Peyer's patch (tissue), 4 donors: ENCODE measurements around the gene OR4E2. TPM values are rescaled to one million over a fixed set of nuclear protein-coding genes. Genes with fewer than 3 reads are reported as not detected.

Experiments used
- DNase-seq, 3 donors: peaks; one replicate each; pipeline ENCODE4 v3.0.0-alpha.2; 2017 to 2019
- H3K27ac ChIP-seq, 4 donors: fragments of 200-600 bp; sonication (generic); one replicate each; pipeline ENCODE4 v1.5.1; 2016 to 2019
- H3K27me3 ChIP-seq, 2 donors: fragments of 200-600 bp; sonication (generic); one replicate each; pipeline ENCODE4 v1.5.1; 2019
- H3K36me3 ChIP-seq, 3 donors: fragments of 200-600 bp; sonication (generic); one replicate each; pipeline ENCODE4 v1.5.1; 2016 to 2019
- H3K4me1 ChIP-seq, 4 donors: fragments of 200-600 bp; sonication (generic); one replicate each; pipeline ENCODE4 v1.5.1; 2016 to 2019
- H3K4me3 ChIP-seq, 4 donors: fragments of 200-600 bp; sonication (generic); 1 replicate in 3 of 4; 2 replicates in 1 of 4; pipeline ENCODE4 v1.5.1; 2016 to 2019; ENCODE audit warnings: mild to moderate bottlenecking in 1 of 4
- H3K9me3 ChIP-seq, 4 donors: fragments of 200-600 bp; sonication (generic); one replicate each; pipeline ENCODE4 v1.5.1; 2016 to 2019; ENCODE audit warnings: mild to moderate bottlenecking in 1 of 4
- POLR2A ChIP-seq, 2 donors: fragments of 450-650 bp; IDR thresholded peaks; one replicate each; pipeline ENCODE4 v1.5.1; 2017; ENCODE audit warnings: antibody characterized with exemption in 2 of 2, mild to moderate bottlenecking in 2 of 2, moderate library complexity in 2 of 2
- total RNA-seq, 4 donors: library from RNA; depleted of rRNA; stranded (reverse); fragments of >200 nt; gene quantifications; one replicate each; pipeline ENCODE4 v1.1.0, GENCODE V29; 2016
- TF ChIP-seq, protein P1 (sequence below), 6 experiments: fragments of 450-650 bp in 4 of 6; fragments of 200-600 bp in 2 of 6; sonication (generic) in 1 of 6; IDR thresholded peaks; one replicate each; pipeline ENCODE4 v1.5.1; 2017 to 2019; ENCODE audit warnings: antibody characterized with exemption in 6 of 6, mild to moderate bottlenecking in 3 of 6, moderate library complexity in 1 of 6

The OR4E2 gene
- total RNA-seq, 4 donors from 2014 or later, result not detected

DNA sequence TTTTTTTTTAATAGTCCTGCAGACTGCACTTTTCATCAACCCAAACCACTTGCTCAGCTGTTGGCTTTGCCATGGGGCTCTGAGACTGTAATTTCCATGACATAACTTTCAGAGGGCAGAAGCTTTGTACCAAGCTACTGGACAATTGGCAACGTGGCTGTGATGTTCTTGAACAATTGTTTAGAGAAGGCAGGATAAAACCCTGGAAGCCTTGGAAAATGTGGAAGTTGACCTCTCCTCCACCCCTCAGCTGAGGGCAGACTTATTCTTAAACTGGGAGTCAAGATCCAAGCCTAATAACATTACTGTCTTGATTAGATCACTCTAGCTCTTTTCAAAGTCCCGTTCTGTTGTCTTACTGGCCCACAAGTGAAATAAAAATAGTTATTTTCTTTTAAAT lies 17.7 kb downstream of the OR4E2 start:
- peaks cover 0 to 4% (median 1%) of the 10 kb centered on the region in 4 donors for H3K9me3 ChIP-seq
- no peak overlapping the region for H3K27ac ChIP-seq
- DNase-seq, result no peak
- H3K4me1 ChIP-seq, result no peaks in the 10 kb centered on the region
- TF ChIP-seq, protein P1, sequence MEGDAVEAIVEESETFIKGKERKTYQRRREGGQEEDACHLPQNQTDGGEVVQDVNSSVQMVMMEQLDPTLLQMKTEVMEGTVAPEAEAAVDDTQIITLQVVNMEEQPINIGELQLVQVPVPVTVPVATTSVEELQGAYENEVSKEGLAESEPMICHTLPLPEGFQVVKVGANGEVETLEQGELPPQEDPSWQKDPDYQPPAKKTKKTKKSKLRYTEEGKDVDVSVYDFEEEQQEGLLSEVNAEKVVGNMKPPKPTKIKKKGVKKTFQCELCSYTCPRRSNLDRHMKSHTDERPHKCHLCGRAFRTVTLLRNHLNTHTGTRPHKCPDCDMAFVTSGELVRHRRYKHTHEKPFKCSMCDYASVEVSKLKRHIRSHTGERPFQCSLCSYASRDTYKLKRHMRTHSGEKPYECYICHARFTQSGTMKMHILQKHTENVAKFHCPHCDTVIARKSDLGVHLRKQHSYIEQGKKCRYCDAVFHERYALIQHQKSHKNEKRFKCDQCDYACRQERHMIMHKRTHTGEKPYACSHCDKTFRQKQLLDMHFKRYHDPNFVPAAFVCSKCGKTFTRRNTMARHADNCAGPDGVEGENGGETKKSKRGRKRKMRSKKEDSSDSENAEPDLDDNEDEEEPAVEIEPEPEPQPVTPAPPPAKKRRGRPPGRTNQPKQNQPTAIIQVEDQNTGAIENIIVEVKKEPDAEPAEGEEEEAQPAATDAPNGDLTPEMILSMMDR (IDR thresholded peaks at IDR 0.05), result no peak
- no peak for TF ChIP-seq POLR2A (IDR thresholded peaks at IDR 0.05)
- no peaks in the 10 kb centered on the region for H3K27me3 ChIP-seq
- no peak overlapping the region for H3K4me3 ChIP-seq
- H3K36me3 ChIP-seq, result no peaks in the 10 kb centered on the region

DNA sequence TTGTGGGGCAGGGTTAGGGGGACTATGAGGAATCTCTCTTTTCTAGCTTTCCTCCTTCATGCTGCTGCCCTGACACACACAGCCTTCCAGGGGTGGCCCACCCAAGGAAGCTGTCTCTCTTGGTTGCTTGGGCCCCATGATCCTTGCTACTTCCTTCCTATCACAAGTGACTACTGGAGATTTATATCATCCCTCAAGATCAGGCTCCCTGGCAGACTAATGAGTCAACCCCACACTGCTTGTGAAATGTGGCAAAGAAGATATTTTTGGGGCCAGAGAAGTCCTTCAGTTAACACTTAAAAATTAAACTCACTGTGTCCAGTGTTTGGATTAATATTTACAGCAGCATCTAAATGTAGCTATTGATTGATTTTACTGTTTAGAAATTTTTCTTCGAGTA lies 18.5 kb downstream of the OR4E2 start:
- Histone ChIP-seq H3K9me3 (peaks cover 0 to 4% (median 1%) of the 10 kb centered on the region in 4 donors), H3K36me3 (no peaks in the 10 kb centered on the region), H3K27me3 (no peaks in the 10 kb centered on the region), H3K4me1 (no peaks in the 10 kb centered on the region), H3K27ac (no peak overlapping the region), H3K4me3 (no peak overlapping the region)
- TF ChIP-seq POLR2A (IDR thresholded peaks at IDR 0.05), result no peak
- TF ChIP-seq, protein P1 (IDR thresholded peaks at IDR 0.05), result no peak
- DNase-seq, result no peak

DNA sequence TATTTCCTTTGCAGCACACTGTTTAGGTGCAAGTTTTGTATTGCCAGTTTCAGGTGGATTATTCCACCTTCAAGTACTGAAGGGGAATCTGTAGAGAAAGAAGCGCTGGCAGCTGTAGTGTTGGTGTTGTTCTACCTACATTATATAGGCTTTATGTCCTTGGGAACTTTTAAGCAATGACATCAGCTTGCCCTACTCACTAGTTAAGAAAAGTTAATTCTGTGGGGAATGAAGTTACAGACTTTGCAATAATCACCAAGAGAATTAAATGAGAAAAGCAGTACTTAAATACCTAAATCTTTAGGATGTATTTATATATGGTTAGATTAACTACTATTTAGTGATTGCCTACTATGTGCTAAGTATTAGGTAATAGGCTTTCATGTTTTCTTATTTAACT lies 20.1 kb downstream of the OR4E2 start, which contains the start of gene OR4E1:
OR4E1 (minus strand) TSS at position 101 of the 400 bp plus-strand sequence. CDS start 2,883 bp downstream, outside the sequence.
- Histone ChIP-seq H3K27me3 (no peaks in the 10 kb centered on the region), H3K27ac (no peak within 1 kb of the TSS), H3K4me1 (no peaks in the 10 kb centered on the region), H3K36me3 (no peaks in the 10 kb centered on the region), H3K9me3 (peaks cover 0 to 4% (median 1%) of the 10 kb centered on the region in 4 donors), H3K4me3 (no peak within 1 kb of the TSS)
- TF ChIP-seq, protein P1 (IDR thresholded peaks at IDR 0.05), result no peak
- no peak for TF ChIP-seq POLR2A (IDR thresholded peaks at IDR 0.05)
- DNase-seq, result no peak

DNA sequence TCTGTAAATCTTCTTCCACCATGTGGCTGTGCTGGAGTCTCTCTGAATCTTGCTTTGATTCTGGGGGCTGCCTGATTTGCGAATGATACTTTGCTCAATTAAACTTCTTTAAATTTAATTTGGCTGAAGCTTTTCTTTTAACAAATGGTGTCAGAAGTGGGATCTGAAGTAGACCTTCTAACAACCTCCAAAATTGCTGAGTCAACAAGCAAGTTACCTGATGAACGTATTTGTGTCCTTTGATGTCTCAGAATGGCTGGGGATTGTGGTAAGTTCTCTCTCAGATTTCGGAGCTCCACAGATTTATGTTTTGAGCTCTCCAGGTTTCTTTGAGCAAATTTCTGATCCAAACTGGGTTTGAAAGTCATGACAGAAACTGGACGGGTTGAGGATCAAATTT lies 21.9 kb downstream of the OR4E2 start:
- no peaks in the 10 kb centered on the region for H3K27me3 ChIP-seq
- H3K9me3 ChIP-seq, result peaks cover 0 to 4% (median 1%) of the 10 kb centered on the region in 4 donors
- H3K27ac ChIP-seq, result no peak overlapping the region
- DNase-seq, result no peak
- no peaks in the 10 kb centered on the region for H3K4me1 ChIP-seq
- no peak overlapping the region for H3K4me3 ChIP-seq
- no peaks in the 10 kb centered on the region for H3K36me3 ChIP-seq
- TF ChIP-seq POLR2A (IDR thresholded peaks at IDR 0.05), result no peak
- TF ChIP-seq, protein P1 (IDR thresholded peaks at IDR 0.05), result no peak

DNA sequence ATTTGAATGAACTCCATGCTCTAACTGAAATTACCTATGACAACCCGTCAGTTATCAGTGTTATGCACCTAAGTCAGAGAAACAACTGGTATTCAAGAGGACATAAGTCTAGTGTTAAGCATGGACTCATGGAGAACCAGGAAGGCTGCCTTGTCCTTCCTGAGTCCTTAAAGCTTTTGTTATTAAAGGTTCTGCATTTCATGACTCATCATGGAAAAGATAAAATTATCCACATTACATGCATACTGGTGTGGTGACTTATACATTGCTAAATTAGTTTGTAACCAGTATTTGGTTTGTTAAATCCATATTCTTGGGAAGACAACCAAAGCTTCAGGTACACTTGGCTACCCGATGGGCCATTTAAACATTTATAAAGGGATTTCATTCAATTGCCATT lies 26.4 kb downstream of the OR4E2 start:
- TF ChIP-seq POLR2A (IDR thresholded peaks at IDR 0.05), result no peak
- TF ChIP-seq, protein P1 (IDR thresholded peaks at IDR 0.05), result no peak
- H3K4me1 ChIP-seq, result no peaks in the 10 kb centered on the region
- H3K27me3 ChIP-seq, result no peaks in the 10 kb centered on the region
- no peak overlapping the region for H3K27ac ChIP-seq
- DNase-seq, result no peak
- peaks cover 0 to 4% (median 1%) of the 10 kb centered on the region in 4 donors for H3K9me3 ChIP-seq
- H3K4me3 ChIP-seq, result no peak overlapping the region
- H3K36me3 ChIP-seq, result no peaks in the 10 kb centered on the region

DNA sequence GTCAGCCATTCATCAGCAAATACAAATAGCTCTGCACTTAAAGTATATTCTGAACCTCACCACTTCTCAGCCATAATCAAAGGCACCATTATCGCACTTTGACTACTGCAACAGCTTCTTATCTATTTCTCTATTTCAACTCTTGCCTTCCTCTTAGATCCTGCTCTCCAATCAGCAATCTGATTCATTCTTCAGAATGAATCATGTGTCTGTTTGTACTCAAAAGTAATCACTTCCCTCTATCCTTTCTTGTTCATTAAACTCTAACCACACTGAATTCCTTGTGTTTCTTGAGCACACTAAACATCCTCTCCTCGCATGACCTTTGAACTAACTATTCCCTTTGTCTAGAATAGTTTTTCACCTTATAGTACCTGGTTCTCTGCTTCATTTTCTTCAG lies 32.8 kb downstream of the OR4E2 start:
- Histone ChIP-seq H3K27me3 (no peaks in the 10 kb centered on the region), H3K27ac (no peak overlapping the region), H3K4me3 (no peak overlapping the region), H3K9me3 (no peaks in the 10 kb centered on the region), H3K4me1 (no peaks in the 10 kb centered on the region), H3K36me3 (no peaks in the 10 kb centered on the region)
- no peak for TF ChIP-seq POLR2A (IDR thresholded peaks at IDR 0.05)
- TF ChIP-seq, protein P1 (IDR thresholded peaks at IDR 0.05), result no peak
- DNase-seq, result no peak
